ENCODE results near the gene H3-3A.

DNA sequence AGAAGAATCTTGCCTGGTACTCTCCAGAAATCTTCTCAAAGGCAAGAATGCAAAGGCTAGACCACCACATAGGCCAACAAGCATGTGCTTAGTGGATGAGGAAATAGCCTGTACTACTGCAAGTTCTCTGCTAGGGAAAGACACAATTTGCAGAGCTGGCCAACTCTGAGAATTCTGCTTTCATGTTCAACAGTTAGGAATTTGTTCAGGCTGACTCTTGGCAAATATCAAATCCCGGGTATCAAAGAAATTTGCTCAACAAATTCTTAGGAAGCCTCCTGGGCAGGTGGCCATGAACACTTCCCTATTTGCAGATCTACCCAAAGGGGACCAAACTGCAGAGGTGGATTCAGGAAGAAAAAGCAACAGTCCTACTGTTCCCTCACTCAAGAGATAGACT is 15.0 kb upstream of the H3-3A start:
- TF ChIP-seq POLR2A (IDR thresholded peaks at IDR 0.05; ENCODE audit: low read length) (no peak), GATA1 (IDR thresholded peaks at IDR 0.05; ENCODE audit: low read depth, low read length) (no peak)

Data from erythroblast (primary cell).